ENCODE data around the gene PYGL.

PYGL gene

DNA sequence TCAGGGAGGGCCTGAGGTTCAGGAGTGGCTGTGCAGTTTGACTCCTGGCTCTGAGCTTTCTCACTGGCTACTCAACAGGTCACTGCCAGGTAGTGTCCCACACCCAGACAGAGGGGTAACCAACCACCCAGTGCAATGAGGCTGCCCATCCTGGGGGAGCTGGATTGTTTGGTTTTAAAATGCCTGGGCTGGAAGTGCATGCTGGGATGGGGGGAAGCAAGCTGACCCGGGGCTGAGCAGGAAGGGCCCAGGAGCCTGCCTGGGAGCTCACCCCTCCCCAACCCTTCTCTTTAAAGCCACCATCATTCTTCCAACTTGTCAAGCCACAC lies 85.0 kb downstream of the PYGL start (continued):
- no peak for TF ChIP-seq ZNF184 (tag by site-specific recombination; IDR thresholded peaks at IDR 0.05)
- TF ChIP-seq, protein P1, sequence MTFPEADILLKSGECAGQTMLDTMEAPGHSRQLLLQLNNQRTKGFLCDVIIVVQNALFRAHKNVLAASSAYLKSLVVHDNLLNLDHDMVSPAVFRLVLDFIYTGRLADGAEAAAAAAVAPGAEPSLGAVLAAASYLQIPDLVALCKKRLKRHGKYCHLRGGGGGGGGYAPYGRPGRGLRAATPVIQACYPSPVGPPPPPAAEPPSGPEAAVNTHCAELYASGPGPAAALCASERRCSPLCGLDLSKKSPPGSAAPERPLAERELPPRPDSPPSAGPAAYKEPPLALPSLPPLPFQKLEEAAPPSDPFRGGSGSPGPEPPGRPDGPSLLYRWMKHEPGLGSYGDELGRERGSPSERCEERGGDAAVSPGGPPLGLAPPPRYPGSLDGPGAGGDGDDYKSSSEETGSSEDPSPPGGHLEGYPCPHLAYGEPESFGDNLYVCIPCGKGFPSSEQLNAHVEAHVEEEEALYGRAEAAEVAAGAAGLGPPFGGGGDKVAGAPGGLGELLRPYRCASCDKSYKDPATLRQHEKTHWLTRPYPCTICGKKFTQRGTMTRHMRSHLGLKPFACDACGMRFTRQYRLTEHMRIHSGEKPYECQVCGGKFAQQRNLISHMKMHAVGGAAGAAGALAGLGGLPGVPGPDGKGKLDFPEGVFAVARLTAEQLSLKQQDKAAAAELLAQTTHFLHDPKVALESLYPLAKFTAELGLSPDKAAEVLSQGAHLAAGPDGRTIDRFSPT (tag by site-specific recombination; IDR thresholded peaks at IDR 0.05): no peak
- peak; percentile 89 for TF ChIP-seq ZBTB20 (tag by site-specific recombination; IDR thresholded peaks at IDR 0.05)
- TF ChIP-seq, protein P2, sequence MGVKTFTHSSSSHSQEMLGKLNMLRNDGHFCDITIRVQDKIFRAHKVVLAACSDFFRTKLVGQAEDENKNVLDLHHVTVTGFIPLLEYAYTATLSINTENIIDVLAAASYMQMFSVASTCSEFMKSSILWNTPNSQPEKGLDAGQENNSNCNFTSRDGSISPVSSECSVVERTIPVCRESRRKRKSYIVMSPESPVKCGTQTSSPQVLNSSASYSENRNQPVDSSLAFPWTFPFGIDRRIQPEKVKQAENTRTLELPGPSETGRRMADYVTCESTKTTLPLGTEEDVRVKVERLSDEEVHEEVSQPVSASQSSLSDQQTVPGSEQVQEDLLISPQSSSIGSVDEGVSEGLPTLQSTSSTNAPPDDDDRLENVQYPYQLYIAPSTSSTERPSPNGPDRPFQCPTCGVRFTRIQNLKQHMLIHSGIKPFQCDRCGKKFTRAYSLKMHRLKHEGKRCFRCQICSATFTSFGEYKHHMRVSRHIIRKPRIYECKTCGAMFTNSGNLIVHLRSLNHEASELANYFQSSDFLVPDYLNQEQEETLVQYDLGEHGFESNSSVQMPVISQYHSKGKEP (tag by site-specific recombination; IDR thresholded peaks at IDR 0.05): no peak
- no peak for TF ChIP-seq KLF1 (tag by site-specific recombination; IDR thresholded peaks at IDR 0.05)

DNA sequence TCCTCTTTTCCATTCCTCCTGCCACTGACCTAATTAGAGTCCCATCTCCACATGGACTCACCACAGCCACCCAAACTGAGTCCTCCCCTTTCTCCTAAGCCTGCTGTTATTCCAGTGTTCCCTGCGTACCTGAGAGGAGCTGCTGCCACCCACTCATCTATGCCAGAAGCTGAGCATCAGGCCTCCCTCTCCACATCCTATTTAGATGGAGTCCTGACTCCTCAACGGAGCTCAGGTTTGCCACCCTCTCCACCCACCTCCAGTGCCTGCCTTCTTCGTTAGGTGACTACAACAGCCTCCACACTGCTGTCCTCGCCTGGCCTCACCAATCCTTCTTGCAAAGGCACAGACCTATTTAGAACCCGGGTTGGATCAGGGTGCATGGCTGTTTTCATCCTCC lies 87.6 kb downstream of the PYGL start:
- POLR2A ChIA-PET: no interaction called here
- TF ChIP-seq, protein P3, sequence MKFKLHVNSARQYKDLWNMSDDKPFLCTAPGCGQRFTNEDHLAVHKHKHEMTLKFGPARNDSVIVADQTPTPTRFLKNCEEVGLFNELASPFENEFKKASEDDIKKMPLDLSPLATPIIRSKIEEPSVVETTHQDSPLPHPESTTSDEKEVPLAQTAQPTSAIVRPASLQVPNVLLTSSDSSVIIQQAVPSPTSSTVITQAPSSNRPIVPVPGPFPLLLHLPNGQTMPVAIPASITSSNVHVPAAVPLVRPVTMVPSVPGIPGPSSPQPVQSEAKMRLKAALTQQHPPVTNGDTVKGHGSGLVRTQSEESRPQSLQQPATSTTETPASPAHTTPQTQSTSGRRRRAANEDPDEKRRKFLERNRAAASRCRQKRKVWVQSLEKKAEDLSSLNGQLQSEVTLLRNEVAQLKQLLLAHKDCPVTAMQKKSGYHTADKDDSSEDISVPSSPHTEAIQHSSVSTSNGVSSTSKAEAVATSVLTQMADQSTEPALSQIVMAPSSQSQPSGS (tag by site-specific recombination; IDR thresholded peaks at IDR 0.05; ENCODE audit: low read depth): no peak
- TF ChIP-seq, protein P4, sequence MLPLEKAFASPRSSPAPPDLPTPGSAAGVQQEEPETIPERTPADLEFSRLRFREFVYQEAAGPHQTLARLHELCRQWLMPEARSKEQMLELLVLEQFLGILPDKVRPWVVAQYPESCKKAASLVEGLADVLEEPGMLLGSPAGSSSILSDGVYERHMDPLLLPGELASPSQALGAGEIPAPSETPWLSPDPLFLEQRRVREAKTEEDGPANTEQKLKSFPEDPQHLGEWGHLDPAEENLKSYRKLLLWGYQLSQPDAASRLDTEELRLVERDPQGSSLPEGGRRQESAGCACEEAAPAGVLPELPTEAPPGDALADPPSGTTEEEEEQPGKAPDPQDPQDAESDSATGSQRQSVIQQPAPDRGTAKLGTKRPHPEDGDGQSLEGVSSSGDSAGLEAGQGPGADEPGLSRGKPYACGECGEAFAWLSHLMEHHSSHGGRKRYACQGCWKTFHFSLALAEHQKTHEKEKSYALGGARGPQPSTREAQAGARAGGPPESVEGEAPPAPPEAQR (tag by site-specific recombination; IDR thresholded peaks at IDR 0.05): no peak
- no peak for TF ChIP-seq ZNF302 (tag by site-specific recombination; IDR thresholded peaks at IDR 0.05; ENCODE audit: low read depth)
- TF ChIP-seq ZNF701 (tag by site-specific recombination; IDR thresholded peaks at IDR 0.05): no peak
- Histone ChIP-seq H3K4me1 (ENCODE audit: control insufficient read depth, insufficient read depth, low read length) (peaks cover 7% of the 10 kb centered on the region; the same call in 1 of the 2 replicates), H3K4me3 (ENCODE audit: low read depth, low read length) (no peak overlapping the region), H3K9me3 (ENCODE audit: control insufficient read depth, insufficient read depth, low read depth, low read length) (no peaks in the 10 kb centered on the region), H3K36me3 (ENCODE audit: control insufficient read depth in 2 of 2, insufficient read depth in 1 of 2, low read length in 2 of 2) (no peaks in the 10 kb centered on the region), H3K27ac (ENCODE audit: extremely low read depth, low read depth, low read length) (no peak overlapping the region)
- CTCF ChIA-PET: interaction anchor here (0.7 kb wide), 1 partner anchor 292 kb away, joined by 6 read pairs; no protein-coding TSS in a partner anchor

DNA sequence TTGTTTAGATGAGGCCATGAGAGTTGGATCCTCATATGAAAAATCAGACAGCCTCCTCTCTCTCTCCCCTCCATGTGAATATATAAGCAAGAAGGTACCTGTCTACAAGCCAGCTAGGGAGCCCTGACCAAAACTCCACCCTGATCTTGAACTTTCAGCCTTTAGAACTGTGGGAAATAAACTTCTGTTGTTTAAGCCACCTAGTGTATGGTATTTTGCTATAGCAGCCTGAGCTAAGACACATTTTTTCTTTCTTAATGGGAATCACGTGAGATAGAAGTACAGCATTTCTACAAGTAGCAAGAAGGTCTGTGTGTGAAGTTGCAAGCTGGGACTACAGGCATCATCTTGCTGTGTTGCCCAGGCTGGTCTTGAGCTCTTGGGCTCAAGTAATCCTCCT lies 88.7 kb downstream of the PYGL start:
- Histone ChIP-seq H3K27ac (ENCODE audit: extremely low read depth, low read depth, low read length) (no peak overlapping the region), H3K36me3 (ENCODE audit: control insufficient read depth in 2 of 2, insufficient read depth in 1 of 2, low read length in 2 of 2) (no peaks in the 10 kb centered on the region), H3K4me3 (ENCODE audit: low read depth, low read length) (no peak overlapping the region), H3K9me3 (ENCODE audit: control insufficient read depth, insufficient read depth, low read depth, low read length) (no peaks in the 10 kb centered on the region), H3K4me1 (ENCODE audit: control insufficient read depth, insufficient read depth, low read length) (peaks cover 7% of the 10 kb centered on the region; the same call in 1 of the 2 replicates)
- CTCF ChIA-PET: interaction anchor here (1.0 kb wide), 1 partner anchor 80 kb away, joined by 3 read pairs; no protein-coding TSS in a partner anchor
- POLR2A ChIA-PET: no interaction called here
- TF ChIP-seq, protein P5, sequence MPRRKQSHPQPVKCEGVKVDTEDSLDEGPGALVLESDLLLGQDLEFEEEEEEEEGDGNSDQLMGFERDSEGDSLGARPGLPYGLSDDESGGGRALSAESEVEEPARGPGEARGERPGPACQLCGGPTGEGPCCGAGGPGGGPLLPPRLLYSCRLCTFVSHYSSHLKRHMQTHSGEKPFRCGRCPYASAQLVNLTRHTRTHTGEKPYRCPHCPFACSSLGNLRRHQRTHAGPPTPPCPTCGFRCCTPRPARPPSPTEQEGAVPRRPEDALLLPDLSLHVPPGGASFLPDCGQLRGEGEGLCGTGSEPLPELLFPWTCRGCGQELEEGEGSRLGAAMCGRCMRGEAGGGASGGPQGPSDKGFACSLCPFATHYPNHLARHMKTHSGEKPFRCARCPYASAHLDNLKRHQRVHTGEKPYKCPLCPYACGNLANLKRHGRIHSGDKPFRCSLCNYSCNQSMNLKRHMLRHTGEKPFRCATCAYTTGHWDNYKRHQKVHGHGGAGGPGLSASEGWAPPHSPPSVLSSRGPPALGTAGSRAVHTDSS (tag by site-specific recombination; IDR thresholded peaks at IDR 0.05): no peak
- no peak for TF ChIP-seq KLF16 (tag by site-specific recombination; IDR thresholded peaks at IDR 0.05)
- TF ChIP-seq ZNF404 (tag by site-specific recombination; IDR thresholded peaks at IDR 0.05): no peak
- TF ChIP-seq, protein P6, sequence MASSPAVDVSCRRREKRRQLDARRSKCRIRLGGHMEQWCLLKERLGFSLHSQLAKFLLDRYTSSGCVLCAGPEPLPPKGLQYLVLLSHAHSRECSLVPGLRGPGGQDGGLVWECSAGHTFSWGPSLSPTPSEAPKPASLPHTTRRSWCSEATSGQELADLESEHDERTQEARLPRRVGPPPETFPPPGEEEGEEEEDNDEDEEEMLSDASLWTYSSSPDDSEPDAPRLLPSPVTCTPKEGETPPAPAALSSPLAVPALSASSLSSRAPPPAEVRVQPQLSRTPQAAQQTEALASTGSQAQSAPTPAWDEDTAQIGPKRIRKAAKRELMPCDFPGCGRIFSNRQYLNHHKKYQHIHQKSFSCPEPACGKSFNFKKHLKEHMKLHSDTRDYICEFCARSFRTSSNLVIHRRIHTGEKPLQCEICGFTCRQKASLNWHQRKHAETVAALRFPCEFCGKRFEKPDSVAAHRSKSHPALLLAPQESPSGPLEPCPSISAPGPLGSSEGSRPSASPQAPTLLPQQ (tag by site-specific recombination; IDR thresholded peaks at IDR 0.05): no peak
- no peak for TF ChIP-seq ZNF654 (tag by site-specific recombination; IDR thresholded peaks at IDR 0.05; ENCODE audit: low read depth)
- TF ChIP-seq TCF7L2 (IDR thresholded peaks at IDR 0.05; ENCODE audit: borderline replicate concordance, low read depth, low read length): no peak
- TF ChIP-seq, protein P3 (tag by site-specific recombination; IDR thresholded peaks at IDR 0.05; ENCODE audit: low read depth): no peak
- TF ChIP-seq ZBTB17 (tag by site-specific recombination; IDR thresholded peaks at IDR 0.05): no peak
- TF ChIP-seq, protein P7, sequence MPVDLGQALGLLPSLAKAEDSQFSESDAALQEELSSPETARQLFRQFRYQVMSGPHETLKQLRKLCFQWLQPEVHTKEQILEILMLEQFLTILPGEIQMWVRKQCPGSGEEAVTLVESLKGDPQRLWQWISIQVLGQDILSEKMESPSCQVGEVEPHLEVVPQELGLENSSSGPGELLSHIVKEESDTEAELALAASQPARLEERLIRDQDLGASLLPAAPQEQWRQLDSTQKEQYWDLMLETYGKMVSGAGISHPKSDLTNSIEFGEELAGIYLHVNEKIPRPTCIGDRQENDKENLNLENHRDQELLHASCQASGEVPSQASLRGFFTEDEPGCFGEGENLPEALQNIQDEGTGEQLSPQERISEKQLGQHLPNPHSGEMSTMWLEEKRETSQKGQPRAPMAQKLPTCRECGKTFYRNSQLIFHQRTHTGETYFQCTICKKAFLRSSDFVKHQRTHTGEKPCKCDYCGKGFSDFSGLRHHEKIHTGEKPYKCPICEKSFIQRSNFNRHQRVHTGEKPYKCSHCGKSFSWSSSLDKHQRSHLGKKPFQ (tag by site-specific recombination; IDR thresholded peaks at IDR 0.05): no peak
- no peak for TF ChIP-seq ZNF37A (tag by site-specific recombination; IDR thresholded peaks at IDR 0.05)
- TF ChIP-seq ZNF747 (tag by site-specific recombination; IDR thresholded peaks at IDR 0.05): no peak
- TF ChIP-seq SP2 (tag by site-specific recombination; IDR thresholded peaks at IDR 0.05): no peak
- TF ChIP-seq ZNF433 (tag by site-specific recombination; IDR thresholded peaks at IDR 0.05; ENCODE audit: low read depth): no peak
